Aorta (tissue), 5 donors: ENCODE measurements around the gene AMOTL1. TPM values are rescaled to one million over a fixed set of nuclear protein-coding genes. Genes with fewer than 3 reads are reported as not detected.

Source experiments
- ATAC-seq: fragments of 200-7000 bp; cut with Tn5 transposase; one replicate; pipeline ENCODE4 v1.9.1; 2022; ENCODE audit warnings: moderate library complexity; ENCODE audit not compliant: low FRiP score
- DNase-seq, 2 donors: peaks; one replicate each; pipeline ENCODE4 v3.0.0-alpha.2; 2020
- H3K27ac ChIP-seq, 2 donors: one replicate each; pipeline ENCODE4 v1.5.1; 2013; ENCODE audit warnings: low read length in 2 of 2, mild to moderate bottlenecking in 2 of 2, moderate library complexity in 2 of 2, control low read depth in 1 of 2, inconsistent platforms in 1 of 2, low read depth in 1 of 2
- H3K27me3 ChIP-seq, 2 donors: one replicate each; pipeline ENCODE4 v1.6.1; 2013; ENCODE audit warnings: control low read depth in 1 of 2, low read length in 1 of 2, mild to moderate bottlenecking in 1 of 2, moderate library complexity in 1 of 2; ENCODE audit not compliant: insufficient read depth in 2 of 2, control insufficient read depth in 1 of 2
- H3K36me3 ChIP-seq, 2 donors: one replicate each; pipeline ENCODE4 v1.6.1; 2013; ENCODE audit warnings: control low read depth in 1 of 2, low read length in 1 of 2, mild to moderate bottlenecking in 1 of 2; ENCODE audit not compliant: insufficient read depth in 2 of 2, control insufficient read depth in 1 of 2
- H3K4me1 ChIP-seq, 2 donors: one replicate each; pipeline ENCODE4 v1.6.1; 2013; ENCODE audit warnings: low read length in 2 of 2, control low read depth in 1 of 2, mild to moderate bottlenecking in 1 of 2, moderate library complexity in 1 of 2; ENCODE audit not compliant: insufficient read depth in 2 of 2, control insufficient read depth in 1 of 2
- H3K4me3 ChIP-seq, 2 donors: one replicate each; pipeline ENCODE4 v1.5.1; 2013; ENCODE audit warnings: low read length in 2 of 2, control low read depth in 1 of 2, mild to moderate bottlenecking in 1 of 2
- H3K9me3 ChIP-seq: one replicate; pipeline ENCODE4 v1.6.1; 2013; ENCODE audit warnings: mild to moderate bottlenecking, low read length; ENCODE audit not compliant: control insufficient read depth
- WGBS, 2 donors: extraction: QIAGEN DNeasy Blood & Tissue Kit; methylation state at CpG; one replicate each; pipeline ENCODE4 v1.1.7; 2013; 5-methylcytosine and 5-hydroxymethylcytosine counted together
- intact Hi-C, 2 donors: fragments of 100-400 bp; cut with DNase I; formaldehyde crosslinking; loops; one replicate each; pipeline versions ENCODE4 v1.14.2 to v1.15.0; 2022
- polyA plus RNA-seq, 2 donors: library from polyadenylated mRNA; stranded (reverse); fragments of 200-250 nt; gene quantifications; one replicate each; pipeline ENCODE4 v1.2.3, GENCODE V29; 2013
- total RNA-seq, 2 donors: library from RNA; stranded (reverse); fragmentation: NEBNext Ultra II Directional; extraction: Animal tissue kit (Norgen Biotek cat#: 25700); gene quantifications; one replicate each; pipeline ENCODE4 v1.2.1, GENCODE V29; 2021
- donor health status: healthy with polysubstance abuse.
- donor health status: Bipolar disorder and iron deficiency.
- donor health status: DM: no; HTN: no; CAD: no.
- donor health status: DM: no; HTN: no; CAD: no.
- donor health status: DM: yes; HTN: yes; CAD: no.

Gene AMOTL1
- total and polyA plus RNA-seq, 4 donors, result 12.5 to 78.5 (median 39.6) TPM

DNA sequence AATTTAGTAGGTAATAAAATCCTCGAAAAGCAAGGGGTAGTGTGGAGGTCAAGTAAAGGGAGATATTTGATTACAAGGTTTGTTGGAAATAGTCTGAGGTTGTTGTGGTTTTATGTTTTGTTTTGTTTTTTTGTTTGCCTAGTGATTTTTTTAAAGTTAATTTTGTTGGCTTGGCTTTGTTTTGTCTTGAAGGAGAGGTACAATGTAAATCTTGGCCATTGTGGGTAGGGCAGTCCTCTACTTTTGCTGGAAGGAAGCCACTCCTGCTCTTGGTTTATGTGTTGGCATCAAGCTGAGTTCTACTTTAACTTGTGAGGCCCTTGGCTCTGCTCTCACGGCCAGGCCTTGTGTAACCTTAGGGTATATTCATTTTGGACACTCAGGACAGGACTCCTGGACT, 3.2 kb downstream of the AMOTL1 start:
- no peaks in the 10 kb centered on the region for H3K36me3 ChIP-seq
- no peaks in the 10 kb centered on the region for H3K27me3 ChIP-seq
- DNase-seq, result no peak
- intact Hi-C loops, result no loop called here
- H3K27ac ChIP-seq, result peak overlapping the region in 1 of 2 donors; percentile 17
- ATAC-seq, result no peak
- 5 to 16% methylated on average over 2 of the region's 2 CpGs for WGBS, 2 donors
- H3K4me3 ChIP-seq, result no peak overlapping the region
- H3K4me1 ChIP-seq, result peaks cover 9 to 11% of the 10 kb centered on the region in 2 donors
- no peaks in the 10 kb centered on the region for H3K9me3 ChIP-seq

DNA sequence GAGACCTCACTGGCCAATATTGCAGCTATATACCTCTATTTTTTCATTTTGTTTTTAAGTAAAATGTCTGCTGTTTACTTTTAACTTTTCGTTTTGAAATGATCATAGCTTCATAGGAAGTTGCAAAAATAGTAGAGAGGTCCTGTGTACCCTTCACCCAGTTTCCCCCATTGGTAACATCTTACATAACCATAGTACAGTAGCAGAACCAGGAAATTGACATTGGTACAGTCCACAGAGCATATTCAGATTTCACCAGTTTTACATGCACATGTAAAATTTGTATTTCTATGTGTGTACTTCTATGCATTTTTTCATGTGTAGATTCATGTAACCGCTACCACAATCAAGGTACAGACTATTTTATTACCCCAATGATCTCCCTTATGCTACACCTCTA, 3.8 kb downstream of the AMOTL1 start:
- ATAC-seq (no peak), DNase-seq (no peak)
- Histone ChIP-seq H3K36me3 (no peaks in the 10 kb centered on the region), H3K9me3 (no peaks in the 10 kb centered on the region), H3K27ac (no peak overlapping the region), H3K27me3 (no peaks in the 10 kb centered on the region), H3K4me3 (no peak overlapping the region), H3K4me1 (peaks cover 9 to 11% of the 10 kb centered on the region in 2 donors)
- 73 to 74% methylated on average over 2 of the region's 2 CpGs for WGBS, 2 donors
- intact Hi-C loops, result no loop called here

GRCh38 chr11:94773842-94774241, 5.7 kb downstream of the AMOTL1 start:
- no peak overlapping the region for H3K27ac ChIP-seq
- WGBS, 2 donors, result 90 to 95% methylated on average over 8 of the region's 8 CpGs
- no peak for ATAC-seq
- peaks cover 7 to 11% of the 10 kb centered on the region in 2 donors for H3K4me1 ChIP-seq
- intact Hi-C loops, result no loop called here
- no peaks in the 10 kb centered on the region for H3K9me3 ChIP-seq
- H3K4me3 ChIP-seq, result no peak overlapping the region
- no peaks in the 10 kb centered on the region for H3K36me3 ChIP-seq
- no peaks in the 10 kb centered on the region for H3K27me3 ChIP-seq
- no peak for DNase-seq

DNA sequence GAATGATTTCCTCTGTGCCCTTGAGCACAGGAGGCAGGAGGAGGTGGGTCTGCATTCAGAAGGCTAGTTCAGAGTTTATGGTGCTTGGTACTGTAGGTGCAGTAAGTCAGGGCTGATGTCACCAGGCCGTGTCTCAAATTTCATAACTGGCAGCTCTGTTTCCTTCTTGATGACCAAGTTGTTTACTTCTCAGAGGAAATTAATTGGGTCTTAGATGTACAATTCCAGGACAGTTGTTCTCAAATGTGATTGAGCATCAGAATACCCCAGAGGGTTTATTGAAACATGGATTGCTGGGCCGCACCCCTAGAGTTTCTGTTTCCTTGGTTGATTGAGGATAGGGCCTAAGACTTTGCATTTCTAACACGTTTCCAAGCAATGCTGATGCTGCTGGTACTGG, 6.2 kb downstream of the AMOTL1 start:
- DNase-seq, result no peak
- no peak overlapping the region for H3K27ac ChIP-seq
- no peak overlapping the region for H3K4me3 ChIP-seq
- no peaks in the 10 kb centered on the region for H3K27me3 ChIP-seq
- 81 to 84% methylated on average over 3 of the region's 3 CpGs for WGBS, 2 donors
- no peaks in the 10 kb centered on the region for H3K36me3 ChIP-seq
- H3K9me3 ChIP-seq, result no peaks in the 10 kb centered on the region
- peaks cover 7 to 11% of the 10 kb centered on the region in 2 donors for H3K4me1 ChIP-seq
- ATAC-seq, result no peak
- intact Hi-C loops, result no loop called here

DNA sequence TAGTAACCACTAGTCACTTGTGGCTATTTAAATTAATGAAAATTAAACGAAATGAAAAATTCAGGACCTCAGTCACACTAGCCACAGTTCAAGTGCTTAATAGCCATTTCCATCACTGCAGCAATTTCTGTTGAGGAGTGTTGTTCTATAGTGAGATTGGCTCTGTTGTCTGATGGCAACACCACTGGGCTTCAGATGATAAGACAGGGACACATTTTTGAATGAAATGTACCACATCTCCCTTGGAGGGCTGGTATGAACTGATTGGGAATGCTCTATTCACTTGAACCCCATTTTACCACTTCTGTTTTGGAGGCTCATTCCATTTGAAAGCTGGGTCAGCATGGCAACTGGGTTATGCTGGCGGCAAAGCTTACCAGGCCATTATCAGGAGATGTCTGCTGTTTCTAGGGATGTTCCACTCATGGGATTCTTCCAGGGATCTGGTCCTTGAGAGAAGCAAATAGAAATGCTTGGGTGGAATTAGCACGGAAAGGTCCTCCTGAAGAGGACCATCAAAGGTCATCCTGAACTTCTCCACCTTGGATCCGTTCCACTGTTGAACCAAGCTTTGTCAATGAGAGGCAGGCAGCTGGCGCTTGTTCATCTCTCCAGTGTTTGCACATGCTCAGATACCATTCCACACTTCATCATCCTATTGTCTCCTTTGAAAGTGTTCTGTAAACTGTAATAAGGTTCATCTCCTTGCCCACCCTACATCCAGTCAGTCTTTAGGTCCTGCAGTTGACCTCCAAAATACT, 7.6 kb downstream of the AMOTL1 start:
- Histone ChIP-seq H3K36me3 (no peaks in the 10 kb centered on the region), H3K27ac (no peak overlapping the region), H3K9me3 (no peaks in the 10 kb centered on the region), H3K4me1 (peaks cover 5 to 16% of the 10 kb centered on the region in 2 donors), H3K4me3 (no peak overlapping the region), H3K27me3 (no peaks in the 10 kb centered on the region)
- ATAC-seq (no peak), DNase-seq (no peak)
- WGBS, 2 donors, result 91 to 95% methylated on average over 5 of the region's 5 CpGs
- intact Hi-C loops, result no loop called here

DNA sequence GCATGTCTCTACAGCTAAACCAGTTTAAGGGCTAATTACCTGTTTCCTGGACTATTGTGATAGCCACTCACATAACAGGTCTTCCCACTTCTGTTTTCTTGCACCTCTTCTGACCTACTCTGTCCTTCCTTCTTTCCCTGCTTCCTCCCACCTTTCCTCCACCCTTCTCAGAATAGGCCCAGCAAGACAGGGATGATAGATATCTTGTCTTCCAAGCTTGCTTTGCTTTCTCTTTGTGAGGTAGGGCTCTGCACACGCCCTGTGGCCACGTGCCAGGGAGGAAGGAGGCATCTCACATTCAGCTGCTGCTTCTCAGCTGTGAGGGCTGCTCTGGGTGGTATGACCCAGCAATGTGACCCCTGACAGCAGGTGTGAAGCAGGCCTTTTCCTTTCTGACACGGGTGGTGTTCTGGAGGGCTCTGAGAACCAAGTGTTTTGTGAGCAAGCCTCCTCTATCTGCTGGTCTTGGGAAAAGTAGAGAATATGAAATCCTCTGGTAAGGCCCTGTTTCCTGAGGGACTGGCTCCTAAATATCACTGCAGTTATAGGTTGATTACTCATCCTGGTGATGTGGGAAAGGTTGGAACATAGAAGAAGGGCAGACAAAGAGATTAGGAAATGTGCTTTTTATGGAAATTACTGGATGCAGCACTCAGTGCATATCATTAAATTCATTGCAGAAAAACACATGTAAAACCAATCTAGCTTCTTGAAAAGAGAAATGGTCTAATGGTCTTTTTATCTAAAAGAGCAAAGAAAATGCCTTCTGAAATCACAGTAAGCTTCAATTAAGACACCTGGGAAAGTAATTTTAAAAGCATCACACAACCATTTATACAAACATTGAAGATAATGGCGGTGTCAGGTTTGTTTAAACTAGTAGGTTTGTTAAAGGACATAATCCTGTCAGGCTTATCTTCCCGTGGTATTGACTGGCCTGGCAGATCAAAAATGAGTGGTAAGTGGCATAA, 8.5 kb downstream of the AMOTL1 start:
- peak; percentile 21 for ATAC-seq
- Histone ChIP-seq H3K4me1 (peaks cover 2 to 22% of the 10 kb centered on the region in 2 donors), H3K4me3 (no peak overlapping the region), H3K36me3 (no peaks in the 10 kb centered on the region), H3K27me3 (no peaks in the 10 kb centered on the region), H3K27ac (no peak overlapping the region), H3K9me3 (no peaks in the 10 kb centered on the region)
- intact Hi-C loops, result no loop called here
- DNase-seq, result no peak
- WGBS, 2 donors, result 49% methylated on average over 5 of the region's 5 CpGs

DNA sequence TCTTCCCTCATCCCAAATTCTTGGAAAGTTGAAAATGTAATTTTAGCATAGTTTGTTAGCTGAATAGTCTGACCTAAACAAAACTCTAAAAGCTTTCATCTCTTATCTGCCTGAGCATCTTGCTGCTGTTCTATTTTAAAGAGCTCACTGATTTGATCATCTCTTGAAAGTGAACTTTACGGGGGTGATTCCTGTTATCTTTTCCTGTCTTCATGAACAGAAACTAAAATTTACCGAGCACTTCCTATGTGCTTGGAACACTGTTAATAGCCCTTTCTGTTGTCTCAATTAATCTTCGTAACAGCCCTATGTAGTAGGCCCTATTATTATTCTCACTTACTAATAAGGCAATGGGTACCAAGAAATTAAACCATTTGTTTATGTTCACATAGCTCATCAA, 12.3 kb downstream of the AMOTL1 start:
- no peaks in the 10 kb centered on the region for H3K9me3 ChIP-seq
- intact Hi-C loops, result loop anchor here in 1 of 2 donors (10.0 kb wide), 1 partner anchor 64 kb away; no protein-coding TSS in a partner anchor
- 25 to 34% methylated on average over 3 of the region's 3 CpGs for WGBS, 2 donors
- no peak for ATAC-seq
- H3K4me1 ChIP-seq, result peaks cover 0 to 15% of the 10 kb centered on the region in 2 donors
- H3K27me3 ChIP-seq, result no peaks in the 10 kb centered on the region
- H3K27ac ChIP-seq, result no peak overlapping the region
- H3K36me3 ChIP-seq, result no peaks in the 10 kb centered on the region
- no peak for DNase-seq
- no peak overlapping the region for H3K4me3 ChIP-seq

DNA sequence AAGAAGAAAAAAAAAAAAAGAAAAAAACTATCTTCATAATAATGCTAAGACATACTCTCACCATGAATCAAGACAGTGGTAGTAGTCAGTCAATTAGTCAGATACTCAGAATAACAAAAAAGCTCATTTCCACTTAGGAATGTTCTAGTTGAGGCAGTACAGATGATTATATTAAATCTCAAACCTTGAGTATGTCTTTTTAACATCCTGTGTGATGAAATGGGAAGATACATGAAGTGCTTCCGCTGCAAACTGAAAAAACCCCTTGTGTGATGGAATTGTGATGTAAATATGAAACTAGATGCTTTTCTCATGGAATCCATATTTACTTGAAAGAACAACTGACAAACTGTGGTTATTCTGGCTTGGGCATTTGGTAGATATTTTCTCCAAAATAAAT, 13.7 kb downstream of the AMOTL1 start:
- no peak overlapping the region for H3K27ac ChIP-seq
- H3K27me3 ChIP-seq, result no peaks in the 10 kb centered on the region
- 81 to 84% methylated on average over 1 of the region's 1 CpG for WGBS, 2 donors
- peaks cover 0 to 14% of the 10 kb centered on the region in 2 donors for H3K4me1 ChIP-seq
- H3K4me3 ChIP-seq, result no peak overlapping the region
- H3K36me3 ChIP-seq, result no peaks in the 10 kb centered on the region
- DNase-seq (no peak), ATAC-seq (no peak)
- intact Hi-C loops, result loop anchor here in 1 of 2 donors (10.0 kb wide), 1 partner anchor 63 kb away; no protein-coding TSS in a partner anchor
- H3K9me3 ChIP-seq, result no peaks in the 10 kb centered on the region
